Chondrocyte (in vitro differentiated cells): ENCODE measurements around the gene IER3IP1. TPM values are rescaled to one million over a fixed set of nuclear protein-coding genes. Genes with fewer than 3 reads are reported as not detected.
"Not testable (repeated sequence)": the region's sequence is repeated elsewhere in the genome, so short reads cannot be mapped to it uniquely, and the experiment has no call there.

Source experiments
- DNase-seq: peaks from one replicate; pipeline ENCODE4 v3.0.0; 2021; ENCODE audit warnings: mixed read lengths, low spot score
- H3K27ac Mint-ChIP-seq: one replicate; pipeline ENCODE4 v1.8.0; 2021; ENCODE audit warnings: mild to moderate bottlenecking, moderate library complexity, mixed read lengths; ENCODE audit not compliant: unreplicated experiment
- H3K27me3 Mint-ChIP-seq: 2 replicates; pipeline ENCODE4 v1.8.0; 2021; ENCODE audit warnings: low read depth, mixed read lengths
- H3K36me3 Mint-ChIP-seq: 2 replicates; pipeline ENCODE4 v1.8.0; 2021; ENCODE audit warnings: low read depth, mixed read lengths
- H3K4me1 Mint-ChIP-seq: 2 replicates; pipeline ENCODE4 v1.8.0; 2021; ENCODE audit warnings: low read depth, mild to moderate bottlenecking, mixed read lengths
- H3K4me3 Mint-ChIP-seq: one replicate; pipeline ENCODE4 v1.8.0; 2021; ENCODE audit warnings: mild to moderate bottlenecking, moderate library complexity, mixed read lengths; ENCODE audit not compliant: unreplicated experiment
- H3K9me3 Mint-ChIP-seq: 2 replicates; pipeline ENCODE4 v1.8.0; 2021; ENCODE audit warnings: low read depth, mixed read lengths
- total RNA-seq: library from RNA; stranded (reverse); gene quantifications from 3 replicates; pipeline ENCODE4 v1.2.1, GENCODE V29; 2021
- TF ChIP-seq, protein P1 (sequence below): fragments of 200-600 bp; sonication (generic); IDR thresholded peaks from 2 replicates; pipeline ENCODE4 v1.5.0; 2021; ENCODE audit warnings: antibody characterized with exemption, mild to moderate bottlenecking, moderate library complexity

Gene IER3IP1
- total RNA-seq, 1 donor from 2014 or later, result 16.4 TPM

DNA sequence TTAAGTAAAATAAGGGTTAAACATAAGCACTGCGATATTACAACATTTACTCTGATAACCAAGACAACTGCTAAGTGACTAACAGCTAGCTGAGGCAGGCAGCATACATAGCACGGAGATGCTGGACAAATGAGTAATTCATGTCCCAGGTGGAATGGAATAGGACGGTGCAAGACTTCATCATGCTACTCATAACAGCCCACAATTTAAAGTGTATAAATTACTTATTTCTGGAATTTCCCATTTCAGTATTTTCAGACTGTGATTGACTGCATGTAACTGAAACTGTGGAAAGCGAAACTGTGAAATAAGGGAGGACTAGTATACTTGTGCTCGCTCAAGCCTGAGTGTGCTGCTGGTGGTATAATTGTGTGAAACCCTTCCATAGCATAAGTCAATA is 12.9 kb downstream of the IER3IP1 start:
- Mint-ChIP-seq H3K27ac (peak overlapping the region; percentile 53), H3K9me3 (no peaks in the 10 kb centered on the region), H3K4me3 (no peak overlapping the region), H3K4me1 (peaks cover 20% of the 10 kb centered on the region), H3K27me3 (no peaks in the 10 kb centered on the region), H3K36me3 (peaks cover 1% of the 10 kb centered on the region)
- TF ChIP-seq, protein P1, sequence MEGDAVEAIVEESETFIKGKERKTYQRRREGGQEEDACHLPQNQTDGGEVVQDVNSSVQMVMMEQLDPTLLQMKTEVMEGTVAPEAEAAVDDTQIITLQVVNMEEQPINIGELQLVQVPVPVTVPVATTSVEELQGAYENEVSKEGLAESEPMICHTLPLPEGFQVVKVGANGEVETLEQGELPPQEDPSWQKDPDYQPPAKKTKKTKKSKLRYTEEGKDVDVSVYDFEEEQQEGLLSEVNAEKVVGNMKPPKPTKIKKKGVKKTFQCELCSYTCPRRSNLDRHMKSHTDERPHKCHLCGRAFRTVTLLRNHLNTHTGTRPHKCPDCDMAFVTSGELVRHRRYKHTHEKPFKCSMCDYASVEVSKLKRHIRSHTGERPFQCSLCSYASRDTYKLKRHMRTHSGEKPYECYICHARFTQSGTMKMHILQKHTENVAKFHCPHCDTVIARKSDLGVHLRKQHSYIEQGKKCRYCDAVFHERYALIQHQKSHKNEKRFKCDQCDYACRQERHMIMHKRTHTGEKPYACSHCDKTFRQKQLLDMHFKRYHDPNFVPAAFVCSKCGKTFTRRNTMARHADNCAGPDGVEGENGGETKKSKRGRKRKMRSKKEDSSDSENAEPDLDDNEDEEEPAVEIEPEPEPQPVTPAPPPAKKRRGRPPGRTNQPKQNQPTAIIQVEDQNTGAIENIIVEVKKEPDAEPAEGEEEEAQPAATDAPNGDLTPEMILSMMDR, result no peak
- DNase-seq, result no peak

DNA sequence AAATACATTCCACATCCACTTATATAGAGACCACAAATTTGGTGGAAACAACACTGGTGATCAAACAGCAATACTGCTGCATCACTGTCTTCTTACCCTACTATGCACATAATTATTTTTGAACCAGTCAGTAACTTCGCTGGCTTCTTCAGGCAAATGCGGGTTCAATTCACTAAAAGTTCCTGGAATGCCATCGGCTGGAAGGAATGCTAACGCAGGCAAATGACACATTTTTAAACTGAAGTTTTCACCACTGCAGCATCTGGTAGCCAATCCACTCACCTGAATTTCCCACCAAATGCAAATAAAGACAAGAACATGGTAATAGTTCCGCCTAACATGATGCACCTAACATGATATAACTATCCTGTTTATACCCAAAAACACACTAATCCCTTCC is 15.9 kb downstream of the IER3IP1 start:
- Mint-ChIP-seq H3K4me3 (no peak overlapping the region), H3K36me3 (peaks cover 1% of the 10 kb centered on the region), H3K27me3 (no peaks in the 10 kb centered on the region), H3K27ac (no peak overlapping the region), H3K9me3 (no peaks in the 10 kb centered on the region), H3K4me1 (peaks cover 16% of the 10 kb centered on the region)
- DNase-seq, result no peak
- TF ChIP-seq, protein P1, result no peak

DNA sequence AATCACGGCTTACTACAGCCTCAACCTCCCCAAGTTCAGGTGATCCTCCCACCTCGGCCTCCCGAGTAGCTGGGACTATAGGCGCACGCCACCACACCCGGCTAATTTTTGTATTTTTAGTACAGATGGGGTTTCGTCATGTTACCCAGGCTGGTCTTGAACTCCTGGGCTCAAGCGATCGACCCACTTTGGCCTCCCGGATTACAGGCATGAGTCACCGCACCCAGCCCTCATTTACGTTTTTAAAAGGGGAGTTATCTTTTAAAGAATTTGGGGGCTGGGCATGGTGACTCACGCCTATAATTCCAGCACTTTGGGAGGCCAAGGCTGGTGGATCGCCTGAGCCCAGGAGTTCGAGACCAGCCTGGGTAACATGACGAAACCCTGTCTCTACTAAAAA is 17.8 kb downstream of the IER3IP1 start:
- H3K36me3 Mint-ChIP-seq, DNase-seq, H3K27me3 Mint-ChIP-seq, H3K9me3 Mint-ChIP-seq, H3K27ac Mint-ChIP-seq, H3K4me3 Mint-ChIP-seq, H3K4me1 Mint-ChIP-seq: not testable (repeated sequence)

DNA sequence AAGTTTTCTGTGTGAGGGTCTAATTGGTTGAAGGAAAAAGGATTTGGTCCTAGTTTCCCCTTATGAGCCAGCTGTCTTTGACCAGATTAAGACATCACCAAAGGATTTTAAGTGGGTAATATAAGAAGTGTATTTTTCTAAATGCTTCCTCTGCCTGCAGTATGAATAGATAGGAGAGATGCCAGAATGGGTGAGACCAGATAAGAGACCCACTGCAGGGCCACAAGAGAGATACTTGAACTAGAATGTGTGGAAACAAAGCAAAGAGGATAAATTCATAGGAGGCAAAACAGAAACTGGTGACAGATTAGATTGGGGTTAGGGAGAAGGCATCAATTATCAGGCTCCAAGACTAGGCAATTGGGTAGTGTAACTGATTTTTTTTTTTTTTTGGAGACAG is 24.7 kb downstream of the IER3IP1 start:
- Mint-ChIP-seq H3K27ac (peak overlapping the region; percentile 93), H3K36me3 (peaks cover 3% of the 10 kb centered on the region), H3K9me3 (no peaks in the 10 kb centered on the region), H3K27me3 (no peaks in the 10 kb centered on the region), H3K4me3 (peak overlapping the region; percentile 90), H3K4me1 (peaks cover 33% of the 10 kb centered on the region)
- no peak for DNase-seq
- TF ChIP-seq, protein P1, result no peak

DNA sequence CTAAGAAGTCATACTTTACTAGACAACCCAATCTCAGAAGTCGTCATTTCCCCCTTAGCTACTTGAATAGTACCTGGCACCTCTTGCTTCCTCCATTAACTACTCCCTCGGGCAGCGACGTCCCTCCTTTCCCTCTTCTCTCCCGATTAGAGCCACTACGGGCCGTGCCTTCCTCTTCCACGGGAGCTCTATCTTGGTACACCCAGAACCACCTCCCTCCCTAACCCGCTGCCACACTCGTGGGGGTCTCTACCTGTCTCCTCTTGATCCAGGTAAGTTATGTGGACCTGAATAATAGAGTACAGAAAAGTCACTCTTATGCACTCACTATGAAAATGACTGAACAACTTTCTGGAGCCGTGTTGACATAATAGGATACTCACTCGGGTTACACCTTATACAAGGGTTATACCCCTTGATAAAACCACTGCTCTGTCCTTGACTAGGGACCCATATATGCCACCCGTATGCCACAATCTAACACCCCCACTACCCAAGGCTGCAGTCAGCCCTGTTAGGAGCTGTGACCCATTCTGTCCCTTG is 25.3 kb downstream of the IER3IP1 start:
- TF ChIP-seq, protein P1, result no peak
- H3K36me3 Mint-ChIP-seq, result peaks cover 3% of the 10 kb centered on the region
- H3K4me1 Mint-ChIP-seq, result peaks cover 32% of the 10 kb centered on the region
- no peaks in the 10 kb centered on the region for H3K9me3 Mint-ChIP-seq
- H3K27ac Mint-ChIP-seq, result peak overlapping the region; percentile 93
- H3K27me3 Mint-ChIP-seq, result no peaks in the 10 kb centered on the region
- H3K4me3 Mint-ChIP-seq, result peak overlapping the region; percentile 90
- no peak for DNase-seq
